Sciatic nerve (tissue), 2 donors: Measurements from ENCODE around the gene KNOP1. TPM values are rescaled to one million over a fixed set of nuclear protein-coding genes. Genes with fewer than 3 reads are reported as not detected.

Experiments
- ATAC-seq: fragments of 200-7000 bp; cut with Tn5 transposase; one replicate; pipeline ENCODE4 v1.9.1; 2020; ENCODE audit warnings: mild to moderate bottlenecking, moderate library complexity
- DNase-seq: peaks from one replicate; pipeline ENCODE4 v3.0.0-alpha.2; 2020; ENCODE audit warnings: low spot score
- intact Hi-C: fragments of 100-400 bp; cut with DNase I; formaldehyde crosslinking; loops from one replicate; pipeline ENCODE4 v1.14.2; 2022
- total RNA-seq: library from RNA; stranded (reverse); fragmentation: NEBNext Ultra II Directional; extraction: Animal tissue kit (Norgen Biotek cat#: 25700); gene quantifications from one replicate; pipeline ENCODE4 v1.2.1, GENCODE V29; 2021
- donor health status: DM: no; HTN: no; CAD: no.
- donor health status: DM: no; HTN: no; CAD: no.

Gene KNOP1
- total RNA-seq, 1 donor from 2014 or later: 19.2 TPM

- intact Hi-C loops: loop anchor here (10.0 kb wide), 1 partner anchor 174 kb away; the partner anchor contains the start of gene GPRC5B
- ATAC-seq: no peak
These were observed 7.0 kb downstream of the KNOP1 start for GRCh38 chr16:19710991-19711545.

GRCh38 chr16:19710191-19710908 is 7.7 kb downstream of the KNOP1 start:
- intact Hi-C loops: loop anchor here (10.0 kb wide), 1 partner anchor 174 kb away; the partner anchor contains the start of gene GPRC5B
- DNase-seq (no peak), ATAC-seq (no peak)

More at GRCh38 chr16:19710991-19711545, 7.0 kb downstream of the KNOP1 start:
- DNase-seq: no peak

GRCh38 chr16:19709381-19710136 is 8.5 kb downstream of the KNOP1 start:
- intact Hi-C loops: loop anchor here (10.0 kb wide), 1 partner anchor 175 kb away; the partner anchor contains the start of gene GPRC5B
- DNase-seq (peak; percentile 36), ATAC-seq (no peak)

GRCh38 chr16:19708296-19709205 is 9.5 kb downstream of the KNOP1 start:
- DNase-seq: peak; percentile 53
- ATAC-seq: no peak
- intact Hi-C loops: no loop called here

- intact Hi-C loops: no loop called here
- DNase-seq (peak; percentile 52), ATAC-seq (no peak)
These were observed 10.3 kb downstream of the KNOP1 start for GRCh38 chr16:19707569-19708295.

GRCh38 chr16:19706846-19707245 is 11.2 kb downstream of the KNOP1 start:
- no peak for ATAC-seq
- peak; percentile 59 for DNase-seq
- intact Hi-C loops: no loop called here

GRCh38 chr16:19705843-19706242 is 12.2 kb downstream of the KNOP1 start:
- intact Hi-C loops: no loop called here
- ATAC-seq: no peak

GRCh38 chr16:19705146-19705501 is 12.9 kb downstream of the KNOP1 start:
- intact Hi-C loops: no loop called here
- peak; percentile 46 for DNase-seq

More at GRCh38 chr16:19705843-19706242, 12.2 kb downstream of the KNOP1 start:
- peak; percentile 13 for DNase-seq

GRCh38 chr16:19704321-19705145 is 13.5 kb downstream of the KNOP1 start:
- ATAC-seq: peak; percentile 80
- DNase-seq: peak; percentile 53
- intact Hi-C loops: no loop called here

More at GRCh38 chr16:19705146-19705501, 12.9 kb downstream of the KNOP1 start:
- ATAC-seq: no peak

GRCh38 chr16:19703172-19703889 is 14.7 kb downstream of the KNOP1 start:
- ATAC-seq: no peak
- intact Hi-C loops: no loop called here
- no peak for DNase-seq

- no peak for DNase-seq
- intact Hi-C loops: no loop called here
- no peak for ATAC-seq
These were observed 16.9 kb downstream of the KNOP1 start for GRCh38 chr16:19701091-19701490.

- DNase-seq (no peak), ATAC-seq (no peak)
- intact Hi-C loops: no loop called here
These were observed 17.7 kb downstream of the KNOP1 start for GRCh38 chr16:19700319-19700781.

GRCh38 chr16:19699472-19699871 is 18.6 kb downstream of the KNOP1 start:
- DNase-seq (no peak), ATAC-seq (no peak)
- intact Hi-C loops: no loop called here

GRCh38 chr16:19698480-19699465 is 19.3 kb downstream of the KNOP1 start:
- DNase-seq (no peak), ATAC-seq (peak; percentile 74)
- intact Hi-C loops: no loop called here

GRCh38 chr16:19697756-19698318 is 20.2 kb downstream of the KNOP1 start:
- ATAC-seq: no peak
- DNase-seq: no peak
- intact Hi-C loops: no loop called here
